Hepatocyte (in vitro differentiated cells): Measurements from ENCODE around the gene LALBA.

ENCODE experiments used
- EZH2 ChIP-seq: fragments of 200-600 bp; sonication (generic); IDR thresholded peaks from 2 replicates; pipeline ENCODE4 v1.6.1; 2016; ENCODE audit warnings: antibody characterized with exemption, mild to moderate bottlenecking, borderline replicate concordance
- TF ChIP-seq, protein P1 (sequence below): fragments of 200-600 bp; sonication (generic); IDR thresholded peaks from 2 replicates; pipeline ENCODE4 v1.5.1; 2016; ENCODE audit warnings: antibody characterized with exemption, mild to moderate bottlenecking; ENCODE audit not compliant: poor library complexity

GRCh38 chr12:48592591-48593086, 22.8 kb upstream of the LALBA start:
- TF ChIP-seq, protein P1, sequence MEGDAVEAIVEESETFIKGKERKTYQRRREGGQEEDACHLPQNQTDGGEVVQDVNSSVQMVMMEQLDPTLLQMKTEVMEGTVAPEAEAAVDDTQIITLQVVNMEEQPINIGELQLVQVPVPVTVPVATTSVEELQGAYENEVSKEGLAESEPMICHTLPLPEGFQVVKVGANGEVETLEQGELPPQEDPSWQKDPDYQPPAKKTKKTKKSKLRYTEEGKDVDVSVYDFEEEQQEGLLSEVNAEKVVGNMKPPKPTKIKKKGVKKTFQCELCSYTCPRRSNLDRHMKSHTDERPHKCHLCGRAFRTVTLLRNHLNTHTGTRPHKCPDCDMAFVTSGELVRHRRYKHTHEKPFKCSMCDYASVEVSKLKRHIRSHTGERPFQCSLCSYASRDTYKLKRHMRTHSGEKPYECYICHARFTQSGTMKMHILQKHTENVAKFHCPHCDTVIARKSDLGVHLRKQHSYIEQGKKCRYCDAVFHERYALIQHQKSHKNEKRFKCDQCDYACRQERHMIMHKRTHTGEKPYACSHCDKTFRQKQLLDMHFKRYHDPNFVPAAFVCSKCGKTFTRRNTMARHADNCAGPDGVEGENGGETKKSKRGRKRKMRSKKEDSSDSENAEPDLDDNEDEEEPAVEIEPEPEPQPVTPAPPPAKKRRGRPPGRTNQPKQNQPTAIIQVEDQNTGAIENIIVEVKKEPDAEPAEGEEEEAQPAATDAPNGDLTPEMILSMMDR, result no peak
- no peak for TF ChIP-seq EZH2
